ENCODE results near the gene GOLGA6L22.
"Not testable (repeated sequence)": the region's sequence is repeated elsewhere in the genome, so short reads cannot be mapped to it uniquely, and the experiment has no call there.

The GOLGA6L22 gene

GRCh38 chr15:22458603-22459002, at the start of gene GOLGA6L22:
Gene GOLGA6L22, plus strand, starts transcription at chr15:22458903. Its CDS starts 91 bp downstream, at chr15:22458994.
- not testable (repeated sequence) for DNase-seq

GRCh38 chr15:22417288-22417687, 41.4 kb upstream of the GOLGA6L22 start:
- DNase-seq, result not testable (repeated sequence)

GRCh38 chr15:22417795-22418194, 40.9 kb upstream of the GOLGA6L22 start:
- not testable (repeated sequence) for DNase-seq

GRCh38 chr15:22418212-22418611, 40.5 kb upstream of the GOLGA6L22 start:
- DNase-seq, result not testable (repeated sequence)

- not testable (repeated sequence) for DNase-seq
Observed at GRCh38 chr15:22418666-22419065, 40.0 kb upstream of the GOLGA6L22 start.

- not testable (repeated sequence) for DNase-seq
Observed at GRCh38 chr15:22420340-22420739, 38.4 kb upstream of the GOLGA6L22 start.

- DNase-seq, result not testable (repeated sequence)
Observed at GRCh38 chr15:22429426-22429825, 29.3 kb upstream of the GOLGA6L22 start.

GRCh38 chr15:22431687-22432086, 27.0 kb upstream of the GOLGA6L22 start:
- DNase-seq, result not testable (repeated sequence)

GRCh38 chr15:22494490-22495113, 35.9 kb downstream of the GOLGA6L22 start:
- not testable (repeated sequence) for DNase-seq

GRCh38 chr15:22497200-22497599, 38.5 kb downstream of the GOLGA6L22 start:
- DNase-seq, result not testable (repeated sequence)

GRCh38 chr15:22498220-22498925, 39.7 kb downstream of the GOLGA6L22 start:
- DNase-seq, result not testable (repeated sequence)

GRCh38 chr15:22502272-22502671, 43.6 kb downstream of the GOLGA6L22 start:
- DNase-seq, result not testable (repeated sequence)

GRCh38 chr15:22506959-22507358, 48.3 kb downstream of the GOLGA6L22 start:
- DNase-seq, result not testable (repeated sequence)

- DNase-seq, result not testable (repeated sequence)
Observed at GRCh38 chr15:22516140-22516539, 57.4 kb downstream of the GOLGA6L22 start.
